Keratinocyte (primary cell): Measurements from ENCODE around the gene CRYAA.
"Not testable (repeated sequence)": the region's sequence is repeated elsewhere in the genome, so short reads cannot be mapped to it uniquely, and the experiment has no call there.

Source experiments
- EZH2 ChIP-seq: IDR thresholded peaks from one replicate; pipeline ENCODE4 v1.6.1; 2012; ENCODE audit warnings: inconsistent platforms, mild to moderate bottlenecking, low read length, moderate library complexity
- TF ChIP-seq, protein P1 (sequence below), 3 experiments: IDR thresholded peaks in 1 of 3; conservative IDR thresholded peaks in 1 of 3; optimal IDR thresholded peaks in 1 of 3; 2 replicates in 2 of 3; 3 replicates in 1 of 3; pipeline versions ENCODE3 to v1.5.1; 2011; ENCODE audit warnings: low read length in 3 of 3, mild to moderate bottlenecking in 3 of 3, moderate library complexity in 2 of 3, control low read depth in 1 of 3, inconsistent platforms in 1 of 3; ENCODE audit not compliant: insufficient read depth in 2 of 3; ENCODE audit errors: extremely low read depth in 1 of 3

DNA sequence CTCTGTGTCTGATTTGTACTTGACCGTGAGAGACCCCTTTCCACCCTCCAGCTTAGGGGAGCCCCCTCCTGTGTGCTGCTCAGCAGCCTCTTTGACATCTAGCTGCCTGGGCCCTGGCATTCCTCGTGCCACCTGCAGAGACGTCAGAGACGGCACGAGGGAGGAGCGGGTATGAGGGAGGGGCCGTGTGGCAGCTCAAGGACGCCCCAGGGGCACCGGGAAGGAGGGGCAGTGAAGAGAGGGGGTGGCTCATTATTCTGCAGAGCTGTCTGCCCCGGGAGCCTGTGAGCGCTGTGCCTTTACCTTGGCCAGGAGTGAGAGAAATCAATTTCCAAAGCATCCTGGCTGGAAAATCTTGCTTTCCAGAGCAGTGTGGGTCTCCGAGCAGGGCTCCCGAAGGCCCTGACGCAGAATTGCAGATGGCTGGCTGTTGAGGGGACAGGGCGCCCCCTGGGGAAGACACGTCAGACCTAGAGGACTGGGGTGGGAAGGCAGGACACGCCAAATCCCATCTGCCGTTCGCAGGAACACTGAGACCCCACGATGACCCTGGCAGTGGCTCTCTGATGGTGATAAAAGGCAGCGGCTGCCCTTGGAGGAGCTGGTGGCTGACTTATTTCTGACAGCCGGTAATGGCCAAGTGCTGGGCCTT, 9.5 kb downstream of the CRYAA start:
- TF ChIP-seq, protein P1, sequence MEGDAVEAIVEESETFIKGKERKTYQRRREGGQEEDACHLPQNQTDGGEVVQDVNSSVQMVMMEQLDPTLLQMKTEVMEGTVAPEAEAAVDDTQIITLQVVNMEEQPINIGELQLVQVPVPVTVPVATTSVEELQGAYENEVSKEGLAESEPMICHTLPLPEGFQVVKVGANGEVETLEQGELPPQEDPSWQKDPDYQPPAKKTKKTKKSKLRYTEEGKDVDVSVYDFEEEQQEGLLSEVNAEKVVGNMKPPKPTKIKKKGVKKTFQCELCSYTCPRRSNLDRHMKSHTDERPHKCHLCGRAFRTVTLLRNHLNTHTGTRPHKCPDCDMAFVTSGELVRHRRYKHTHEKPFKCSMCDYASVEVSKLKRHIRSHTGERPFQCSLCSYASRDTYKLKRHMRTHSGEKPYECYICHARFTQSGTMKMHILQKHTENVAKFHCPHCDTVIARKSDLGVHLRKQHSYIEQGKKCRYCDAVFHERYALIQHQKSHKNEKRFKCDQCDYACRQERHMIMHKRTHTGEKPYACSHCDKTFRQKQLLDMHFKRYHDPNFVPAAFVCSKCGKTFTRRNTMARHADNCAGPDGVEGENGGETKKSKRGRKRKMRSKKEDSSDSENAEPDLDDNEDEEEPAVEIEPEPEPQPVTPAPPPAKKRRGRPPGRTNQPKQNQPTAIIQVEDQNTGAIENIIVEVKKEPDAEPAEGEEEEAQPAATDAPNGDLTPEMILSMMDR (optimal IDR thresholded peaks at IDR 0.05 in 1 of 3, IDR thresholded peaks at IDR 0.05 in 1 of 3, conservative IDR thresholded peaks at IDR 0.05 in 1 of 3; ENCODE audit: extremely low read depth in 1 of 3, insufficient read depth in 2 of 3, low read length in 3 of 3), result not testable (repeated sequence)
- not testable (repeated sequence) for TF ChIP-seq EZH2
